Activated T-cell treated with anti-CD3 and anti-CD28 coated beads, Interleukin-2, amount 50 U/mL, for 72 hours (primary cell): ENCODE data around the gene KCNQ2. TPM values are rescaled to one million over a fixed set of nuclear protein-coding genes. Genes with fewer than 3 reads are reported as not detected.
"Not testable (repeated sequence)": the region's sequence is repeated elsewhere in the genome, so short reads cannot be mapped to it uniquely, and the experiment has no call there.

ENCODE experiments used
- ATAC-seq, 2 donors: fragments of 150-1000 bp; cut with Tn5 transposase; replicated peaks in 1 of 2; 2 replicates each; pipeline ENCODE4 v1.10.0; 2021; ENCODE audit warnings: moderate library complexity in 2 of 2, mild to moderate bottlenecking in 1 of 2
- DNase-seq, 2 donors: peaks; one replicate each; pipeline ENCODE4 v3.0.0; 2021 to 2022; ENCODE audit warnings: mixed read lengths in 1 of 2
- H3K27ac Mint-ChIP-seq: one replicate; pipeline ENCODE4 v1.8.0; 2022; ENCODE audit warnings: mild to moderate bottlenecking, moderate library complexity, mixed read lengths
- H3K27me3 Mint-ChIP-seq: one replicate; pipeline ENCODE4 v1.8.0; 2022; ENCODE audit warnings: low read depth, mixed read lengths
- H3K36me3 Mint-ChIP-seq, 2 donors: one replicate each; pipeline ENCODE4 v1.8.0; 2022; ENCODE audit warnings: mixed read lengths in 2 of 2, mild to moderate bottlenecking in 1 of 2; ENCODE audit not compliant: insufficient read depth in 2 of 2
- H3K4me1 Mint-ChIP-seq: one replicate; pipeline ENCODE4 v1.8.0; 2022; ENCODE audit warnings: low read depth, mixed read lengths
- H3K4me3 Mint-ChIP-seq, 2 donors: one replicate each; pipeline ENCODE4 v1.8.0; 2022; ENCODE audit warnings: mild to moderate bottlenecking in 2 of 2, mixed read lengths in 2 of 2, moderate library complexity in 2 of 2
- H3K9me3 Mint-ChIP-seq, 2 donors: one replicate each; pipeline ENCODE4 v1.8.0; 2022; ENCODE audit warnings: mixed read lengths in 2 of 2
- total RNA-seq, 2 donors: library from RNA; stranded (reverse); gene quantifications; one replicate each; pipeline ENCODE4 v1.2.3, GENCODE V29; 2022

Gene KCNQ2
- total RNA-seq, 2 donors from 2014 or later: 0.44 to 0.65 TPM

GRCh38 chr20:63380346-63380870 is 92.0 kb downstream of the KCNQ2 start:
- Mint-ChIP-seq H3K9me3 (peaks cover 1 to 2% of the 10 kb centered on the region in 2 donors), H3K36me3 (peaks cover 0 to 3% of the 10 kb centered on the region in 2 donors), H3K27me3 (peaks cover 12% of the 10 kb centered on the region), H3K4me3 (no peak overlapping the region), H3K27ac (no peak overlapping the region), H3K4me1 (no peaks in the 10 kb centered on the region)
- no peak for ATAC-seq
- DNase-seq: no peak

GRCh38 chr20:63379872-63380271 is 92.6 kb downstream of the KCNQ2 start:
- H3K27ac Mint-ChIP-seq: not testable (repeated sequence)

GRCh38 chr20:63379296-63379695 is 93.2 kb downstream of the KCNQ2 start:
- no peak for ATAC-seq
- Mint-ChIP-seq H3K4me3 (no peak overlapping the region), H3K27me3 (peaks cover 12% of the 10 kb centered on the region), H3K36me3 (no peaks in the 10 kb centered on the region), H3K27ac (no peak overlapping the region), H3K9me3 (no peaks in the 10 kb centered on the region), H3K4me1 (no peaks in the 10 kb centered on the region)
- no peak for DNase-seq

More at GRCh38 chr20:63379872-63380271, 92.6 kb downstream of the KCNQ2 start:
- not testable (repeated sequence) for H3K4me1 Mint-ChIP-seq, H3K36me3 Mint-ChIP-seq, DNase-seq, H3K4me3 Mint-ChIP-seq, ATAC-seq, H3K9me3 Mint-ChIP-seq
- H3K27me3 Mint-ChIP-seq: peaks cover 12% of the 10 kb centered on the region

GRCh38 chr20:63378626-63379025 is 93.8 kb downstream of the KCNQ2 start:
- Mint-ChIP-seq H3K4me3 (no peak overlapping the region), H3K27me3 (peaks cover 12% of the 10 kb centered on the region), H3K27ac (no peak overlapping the region), H3K9me3 (no peaks in the 10 kb centered on the region), H3K4me1 (no peaks in the 10 kb centered on the region), H3K36me3 (no peaks in the 10 kb centered on the region)
- ATAC-seq: no peak
- no peak for DNase-seq

GRCh38 chr20:63377951-63378381 is 94.5 kb downstream of the KCNQ2 start:
- Mint-ChIP-seq H3K4me3 (no peak overlapping the region), H3K27me3 (peaks cover 12% of the 10 kb centered on the region), H3K27ac (no peak overlapping the region), H3K36me3 (no peaks in the 10 kb centered on the region), H3K4me1 (no peaks in the 10 kb centered on the region), H3K9me3 (no peaks in the 10 kb centered on the region)
- DNase-seq (no peak), ATAC-seq (no peak)

GRCh38 chr20:63377256-63377941 is 95.1 kb downstream of the KCNQ2 start:
- no peak overlapping the region for H3K27ac Mint-ChIP-seq
- no peaks in the 10 kb centered on the region for H3K36me3 Mint-ChIP-seq
- no peak for ATAC-seq
- no peak overlapping the region for H3K4me3 Mint-ChIP-seq
- DNase-seq: no peak
- no peaks in the 10 kb centered on the region for H3K9me3 Mint-ChIP-seq
- no peaks in the 10 kb centered on the region for H3K4me1 Mint-ChIP-seq
- peaks cover 12% of the 10 kb centered on the region for H3K27me3 Mint-ChIP-seq

GRCh38 chr20:63376283-63377250 is 95.9 kb downstream of the KCNQ2 start:
- DNase-seq (no peak), ATAC-seq (no peak)
- no peak overlapping the region for H3K27ac Mint-ChIP-seq
- H3K36me3 Mint-ChIP-seq: no peaks in the 10 kb centered on the region
- H3K4me3 Mint-ChIP-seq: no peak overlapping the region
- no peaks in the 10 kb centered on the region for H3K9me3 Mint-ChIP-seq
- peaks cover 12% of the 10 kb centered on the region for H3K27me3 Mint-ChIP-seq
- H3K4me1 Mint-ChIP-seq: no peaks in the 10 kb centered on the region

GRCh38 chr20:63375438-63375837 is 97.0 kb downstream of the KCNQ2 start:
- DNase-seq: no peak
- Mint-ChIP-seq H3K27me3 (peaks cover 12% of the 10 kb centered on the region), H3K4me3 (no peak overlapping the region), H3K4me1 (no peaks in the 10 kb centered on the region), H3K27ac (no peak overlapping the region), H3K36me3 (no peaks in the 10 kb centered on the region), H3K9me3 (no peaks in the 10 kb centered on the region)
- no peak for ATAC-seq

GRCh38 chr20:63374504-63374903 is 98.0 kb downstream of the KCNQ2 start:
- Mint-ChIP-seq H3K4me1 (no peaks in the 10 kb centered on the region), H3K9me3 (no peaks in the 10 kb centered on the region), H3K36me3 (no peaks in the 10 kb centered on the region), H3K27ac (no peak overlapping the region), H3K27me3 (peaks cover 12% of the 10 kb centered on the region), H3K4me3 (no peak overlapping the region)
- no peak for DNase-seq
- no peak for ATAC-seq

GRCh38 chr20:63373996-63374395 is 98.5 kb downstream of the KCNQ2 start:
- H3K9me3 Mint-ChIP-seq: no peaks in the 10 kb centered on the region
- DNase-seq: no peak
- no peak for ATAC-seq
- H3K4me3 Mint-ChIP-seq: no peak overlapping the region
- H3K27me3 Mint-ChIP-seq: peaks cover 8% of the 10 kb centered on the region
- no peaks in the 10 kb centered on the region for H3K4me1 Mint-ChIP-seq
- H3K27ac Mint-ChIP-seq: no peak overlapping the region
- H3K36me3 Mint-ChIP-seq: no peaks in the 10 kb centered on the region

- Mint-ChIP-seq H3K4me1 (no peaks in the 10 kb centered on the region), H3K36me3 (no peaks in the 10 kb centered on the region), H3K27me3 (peaks cover 6% of the 10 kb centered on the region), H3K4me3 (no peak overlapping the region), H3K9me3 (no peaks in the 10 kb centered on the region), H3K27ac (no peak overlapping the region)
- DNase-seq (no peak), ATAC-seq (no peak)
These were observed 99.2 kb downstream of the KCNQ2 start for GRCh38 chr20:63372971-63373885.

GRCh38 chr20:63371291-63371865 is 101.1 kb downstream of the KCNQ2 start:
- Mint-ChIP-seq H3K36me3 (no peaks in the 10 kb centered on the region), H3K4me1 (no peaks in the 10 kb centered on the region), H3K27ac (no peak overlapping the region), H3K27me3 (peaks cover 5% of the 10 kb centered on the region), H3K4me3 (no peak overlapping the region), H3K9me3 (no peaks in the 10 kb centered on the region)
- DNase-seq (no peak), ATAC-seq (no peak)
